HEK293T (cell line): Measurements from ENCODE around the gene ERI3.

ENCODE experiments used
- CTCF ChIA-PET: fragments of 350-600 bp; formaldehyde crosslinking; extraction: SDS; loops from one replicate; lab custom pipeline; 2021; ENCODE audit warnings: antibody characterized with exemption, inconsistent platforms; lab: Yijun Ruan, JAX
- POLR2A ChIA-PET: fragments of 350-600 bp; formaldehyde crosslinking; extraction: SDS; loops from one replicate; lab custom pipeline; 2020; ENCODE audit warnings: antibody characterized with exemption, inconsistent platforms; lab: Yijun Ruan, JAX
- DNase-seq: peaks from one replicate; pipeline ENCODE4 v3.0.0; 2012; ENCODE audit warnings: mixed read lengths; ENCODE audit errors: extremely low spot score
- ARNT ChIP-seq: fragments of 450-650 bp; IDR thresholded peaks from 2 replicates; pipeline ENCODE4 v1.6.1; 2017; ENCODE audit warnings: mild to moderate bottlenecking
- BHLHE40 ChIP-seq: fragments of 450-650 bp; IDR thresholded peaks from 2 replicates; pipeline ENCODE4 v1.6.1; 2016; ENCODE audit warnings: mild to moderate bottlenecking, moderate library complexity, borderline replicate concordance
- CTBP1 ChIP-seq: fragments of 450-650 bp; IDR thresholded peaks from 2 replicates; pipeline ENCODE4 v1.6.1; 2016; ENCODE audit warnings: borderline replicate concordance
- ELF4 ChIP-seq: fragments of 450-650 bp; IDR thresholded peaks from 2 replicates; pipeline ENCODE4 v1.6.1; 2017; ENCODE audit warnings: antibody characterized with exemption
- FOXA1 ChIP-seq: fragments of 450-650 bp; IDR thresholded peaks from 2 replicates; pipeline ENCODE4 v1.6.1; 2016; ENCODE audit warnings: mild to moderate bottlenecking
- FOXK2 ChIP-seq: fragments of 450-650 bp; IDR thresholded peaks from 2 replicates; pipeline ENCODE4 v1.6.1; 2016; ENCODE audit warnings: mild to moderate bottlenecking
- FOXM1 ChIP-seq: fragments of 450-650 bp; IDR thresholded peaks from 2 replicates; pipeline ENCODE4 v1.6.1; 2017; ENCODE audit warnings: mild to moderate bottlenecking, borderline replicate concordance
- HDGF ChIP-seq: fragments of 450-650 bp; IDR thresholded peaks from 2 replicates; pipeline ENCODE4 v1.6.1; 2017; ENCODE audit warnings: antibody characterized with exemption, borderline replicate concordance
- L3MBTL2 ChIP-seq: fragments of 450-650 bp; conservative IDR thresholded peaks from 2 replicates; pipeline ENCODE4 v1.6.1; 2016; ENCODE audit warnings: mild to moderate bottlenecking
- LEF1 ChIP-seq: fragments of 450-650 bp; IDR thresholded peaks from 2 replicates; pipeline ENCODE4 v1.6.1; 2017; ENCODE audit warnings: mild to moderate bottlenecking, borderline replicate concordance
- NFRKB ChIP-seq: fragments of 450-650 bp; IDR thresholded peaks from 2 replicates; pipeline ENCODE4 v1.6.1; 2016; ENCODE audit warnings: mild to moderate bottlenecking, moderate library complexity
- SP1 ChIP-seq: fragments of 450-650 bp; IDR thresholded peaks from 2 replicates; pipeline ENCODE4 v1.6.1; 2017
- SUZ12 ChIP-seq: fragments of 450-650 bp; IDR thresholded peaks from 2 replicates; pipeline ENCODE4 v1.6.1; 2016; ENCODE audit warnings: mild to moderate bottlenecking
- TARDBP ChIP-seq: fragments of 450-650 bp; IDR thresholded peaks from 2 replicates; pipeline ENCODE4 v1.6.1; 2016
- ZNF384 ChIP-seq: fragments of 450-650 bp; IDR thresholded peaks from 2 replicates; pipeline ENCODE4 v1.6.1; 2016
- TF ChIP-seq, protein P1 (sequence below): fragments of 450-650 bp; IDR thresholded peaks from 2 replicates; pipeline ENCODE4 v1.6.1; 2016

Gene ERI3

DNA sequence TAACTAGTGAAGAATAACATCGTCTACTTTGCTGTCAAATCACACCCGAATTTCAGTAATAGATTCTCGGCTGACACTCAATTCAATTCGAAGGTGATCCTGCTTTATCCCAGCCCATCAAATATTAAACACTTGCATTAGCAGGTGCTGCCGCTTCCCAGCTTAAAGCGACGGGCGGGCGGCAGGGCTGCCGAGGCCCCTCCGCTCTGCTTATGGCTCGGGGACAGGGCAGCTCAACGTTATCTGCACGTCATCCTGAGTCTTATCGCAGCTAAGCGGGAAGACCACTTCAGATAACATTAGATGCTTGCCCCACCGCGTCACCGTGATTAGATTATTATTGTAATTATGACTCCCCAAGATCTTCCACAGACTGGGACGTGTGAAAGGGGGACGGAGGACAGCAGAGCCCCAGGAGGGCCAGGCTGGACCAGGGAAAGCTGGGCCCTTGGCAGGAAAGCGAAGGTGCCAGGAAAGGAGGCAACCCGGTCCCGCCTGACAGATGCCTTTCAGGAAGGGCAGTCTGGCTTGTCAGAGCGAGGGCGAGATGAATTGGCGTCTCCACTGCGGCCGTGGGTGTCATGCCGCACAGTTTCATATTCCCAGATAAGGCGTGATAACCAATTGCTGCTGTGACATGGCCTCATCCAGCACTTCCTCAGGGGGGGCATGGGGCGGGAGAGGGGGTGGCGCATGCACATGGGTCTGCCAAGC, 104.8 kb downstream of the ERI3 start:
- DNase-seq = no peak
- POLR2A ChIA-PET = no interaction called here
- CTCF ChIA-PET = interaction anchor here (0.6 to 1.3 kb wide), 2 partner anchors 12 to 261 kb away, joined by 3 to 8 read pairs; no protein-coding TSS in a partner anchor
- no peak for TF ChIP-seq HDGF
- no peak for TF ChIP-seq CTBP1
- TF ChIP-seq, protein P1, sequence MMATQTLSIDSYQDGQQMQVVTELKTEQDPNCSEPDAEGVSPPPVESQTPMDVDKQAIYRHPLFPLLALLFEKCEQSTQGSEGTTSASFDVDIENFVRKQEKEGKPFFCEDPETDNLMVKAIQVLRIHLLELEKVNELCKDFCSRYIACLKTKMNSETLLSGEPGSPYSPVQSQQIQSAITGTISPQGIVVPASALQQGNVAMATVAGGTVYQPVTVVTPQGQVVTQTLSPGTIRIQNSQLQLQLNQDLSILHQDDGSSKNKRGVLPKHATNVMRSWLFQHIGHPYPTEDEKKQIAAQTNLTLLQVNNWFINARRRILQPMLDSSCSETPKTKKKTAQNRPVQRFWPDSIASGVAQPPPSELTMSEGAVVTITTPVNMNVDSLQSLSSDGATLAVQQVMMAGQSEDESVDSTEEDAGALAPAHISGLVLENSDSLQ = no peak
- no peak for TF ChIP-seq FOXK2
- TF ChIP-seq BHLHE40 = no peak
- no peak for TF ChIP-seq TARDBP
- TF ChIP-seq FOXA1 = no peak
- TF ChIP-seq SUZ12 = no peak
- TF ChIP-seq LEF1 = no peak
- TF ChIP-seq ZNF384 = no peak
- TF ChIP-seq FOXM1 = no peak
- no peak for TF ChIP-seq ELF4
- TF ChIP-seq NFRKB = no peak

DNA sequence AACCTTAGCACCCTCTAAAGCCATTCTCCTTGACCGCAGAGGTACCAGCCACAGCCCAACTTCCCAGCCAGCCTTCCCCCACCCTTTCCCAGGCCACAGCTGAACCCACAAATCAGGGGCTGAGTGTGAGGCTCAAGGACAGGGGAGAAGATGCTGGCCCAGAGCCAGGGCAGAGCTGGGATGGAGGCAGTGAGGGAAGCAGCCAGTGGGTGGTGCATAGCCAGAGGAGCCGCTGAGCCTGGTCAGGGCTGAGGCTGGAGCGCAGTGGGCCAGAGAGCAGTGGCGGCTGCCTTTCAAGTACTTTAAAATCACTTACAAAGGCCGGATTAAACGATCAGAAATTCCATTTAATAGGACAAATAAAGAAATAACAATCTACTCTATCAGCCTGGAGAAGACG, 105.5 kb downstream of the ERI3 start:
- TF ChIP-seq L3MBTL2 (no peak), ELF4 (no peak), BHLHE40 (no peak), FOXM1 (no peak), FOXA1 (no peak), CTBP1 (no peak), ARNT (no peak), NFRKB (no peak), SP1 (no peak), LEF1 (no peak), ZNF384 (no peak), SUZ12 (no peak), FOXK2 (no peak), HDGF (no peak), TARDBP (no peak)
- TF ChIP-seq, protein P1 = no peak
- CTCF ChIA-PET = interaction anchor here (1.3 kb wide), 1 partner anchor 12 kb away, joined by 3 read pairs; no protein-coding TSS in a partner anchor
- POLR2A ChIA-PET = no interaction called here
- no peak for DNase-seq

DNA sequence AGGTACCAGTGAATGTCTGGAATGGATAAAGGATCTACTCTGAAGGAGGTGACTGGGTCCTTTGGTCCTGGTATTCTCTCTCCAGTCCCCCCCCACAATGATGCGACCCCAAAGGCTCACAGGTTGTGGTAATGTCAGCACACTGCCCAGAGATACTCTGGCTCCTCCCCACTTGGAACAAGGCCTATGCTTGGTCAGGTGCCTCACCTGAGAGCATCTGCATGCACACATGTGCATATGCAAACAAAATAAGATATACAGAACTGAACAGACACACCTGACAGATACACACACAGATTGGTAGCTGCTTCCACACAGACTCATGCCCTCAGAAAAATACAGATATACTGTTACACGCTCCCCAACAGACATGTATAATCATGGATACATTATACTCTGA, 108.3 kb downstream of the ERI3 start:
- ChIA-PET POLR2A (no interaction called here), CTCF (no interaction called here)
- no peak for TF ChIP-seq FOXK2
- no peak for TF ChIP-seq ELF4
- TF ChIP-seq CTBP1 = no peak
- TF ChIP-seq ARNT = no peak
- TF ChIP-seq FOXA1 = no peak
- TF ChIP-seq ZNF384 = no peak
- TF ChIP-seq, protein P1 = no peak
- no peak for TF ChIP-seq FOXM1
- TF ChIP-seq L3MBTL2 = no peak
- TF ChIP-seq HDGF = no peak
- no peak for TF ChIP-seq BHLHE40
- no peak for TF ChIP-seq SP1
- no peak for TF ChIP-seq NFRKB
- DNase-seq = no peak

DNA sequence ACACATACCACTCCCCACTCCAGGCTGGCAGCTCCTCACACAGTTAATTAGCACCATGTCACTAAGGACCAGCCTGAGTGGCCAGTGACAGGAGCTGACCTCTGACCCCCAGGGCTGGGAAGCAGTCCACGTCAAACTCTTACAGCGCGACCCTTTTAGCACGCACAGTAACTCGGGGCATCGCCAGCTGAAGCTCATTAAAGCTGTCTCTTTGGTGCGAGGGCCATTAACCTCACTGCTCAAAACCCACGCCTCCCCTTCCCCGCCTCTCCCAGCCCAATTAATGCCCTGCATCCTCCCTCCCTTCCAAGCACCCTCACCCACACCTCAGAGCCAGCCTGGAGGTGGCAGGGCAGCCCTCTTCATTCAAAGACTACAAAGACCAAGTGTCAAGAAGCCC, 110.1 kb downstream of the ERI3 start:
- DNase-seq = no peak
- ChIA-PET POLR2A (no interaction called here), CTCF (no interaction called here)
- TF ChIP-seq HDGF = no peak
- TF ChIP-seq SP1 = no peak
- TF ChIP-seq FOXK2 = no peak
- no peak for TF ChIP-seq BHLHE40
- no peak for TF ChIP-seq FOXM1
- no peak for TF ChIP-seq FOXA1

DNA sequence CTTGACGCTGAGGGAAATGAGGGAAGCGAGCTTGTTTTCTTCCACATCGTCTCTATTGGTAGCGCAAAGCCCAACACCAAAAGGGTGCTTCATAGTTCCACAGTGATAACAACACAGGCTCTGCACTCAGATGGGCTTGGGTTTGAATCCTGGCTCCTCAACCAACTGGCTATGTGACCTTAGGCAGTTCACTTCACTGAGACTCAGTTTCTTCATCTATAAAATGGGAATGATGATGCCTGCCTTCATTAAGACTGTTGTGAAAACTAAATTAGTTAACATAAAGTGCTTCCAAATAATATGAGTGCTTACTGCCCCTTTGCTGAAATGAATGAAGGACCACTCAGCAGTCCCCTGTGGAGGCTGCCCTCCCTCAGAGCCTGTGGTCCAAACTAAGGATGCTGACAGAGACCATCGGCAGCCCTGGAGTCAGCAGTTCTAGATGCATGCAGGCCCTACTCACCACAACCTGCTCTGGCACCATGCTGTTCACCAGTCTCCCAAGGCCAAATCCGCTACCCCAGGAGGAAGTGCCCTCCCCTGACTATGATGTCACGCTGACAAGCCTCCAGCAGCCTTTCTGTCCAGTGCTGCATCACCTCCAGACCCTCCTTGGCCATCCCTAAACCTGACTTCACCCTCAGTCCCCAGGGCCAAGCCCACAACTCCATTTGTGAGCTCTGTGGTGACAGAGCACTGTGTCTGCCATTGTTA, 111.1 kb downstream of the ERI3 start:
- DNase-seq = no peak
- ChIA-PET POLR2A (no interaction called here), CTCF (no interaction called here)
- TF ChIP-seq, protein P1 = no peak
- TF ChIP-seq ZNF384 (no peak), SUZ12 (no peak), FOXA1 (no peak), ELF4 (no peak), LEF1 (no peak), L3MBTL2 (no peak), FOXM1 (no peak), NFRKB (no peak), TARDBP (no peak), HDGF (no peak), SP1 (no peak), CTBP1 (no peak), ARNT (no peak), FOXK2 (no peak), BHLHE40 (no peak)
